HepG2 (cell line): ENCODE data around the gene HAUS1. TPM values are rescaled to one million over a fixed set of nuclear protein-coding genes. Genes with fewer than 3 reads are reported as not detected.

Experiments
- ATAC-seq: fragments of 200-7000 bp; cut with Tn5 transposase; 3 replicates; pipeline ENCODE4 v1.9.1; 2020; ENCODE audit warnings: mild to moderate bottlenecking, moderate library complexity
- BruUV-seq: library from RNA; stranded (reverse); fragments of 400-500 nt; replicated peaks from 2 replicates; lab custom pipeline; 2021; lab: Mats Ljungman, UMichigan
- CTCF ChIA-PET: fragments of 300-600 bp; formaldehyde crosslinking; extraction: SDS; loops from one replicate; lab custom pipeline; 2021; ENCODE audit warnings: low total read pairs, inconsistent platforms, low intra/inter-chr PET ratio; lab: Yijun Ruan, JAX
- POLR2A ChIA-PET: fragments of 350-600 bp; sonication (Branson Sonifier 250); formaldehyde crosslinking; loops from one replicate; lab custom pipeline; 2020; ENCODE audit warnings: antibody characterized with exemption, inconsistent platforms; lab: Yijun Ruan, JAX
- DNase-seq: peaks from one replicate; pipeline ENCODE4 v3.0.0-alpha.2; 2015; ENCODE audit warnings: low spot score
- FAIRE-seq: peaks from 3 replicates; lab custom pipeline; 2011; peaks lifted over from hg19 to GRCh38; lab: Jason Lieb, UNC
- H2AFZ ChIP-seq: one replicate; pipeline ENCODE4 v1.6.1; 2011; ENCODE audit warnings: low read length, inconsistent platforms
- H3K27ac ChIP-seq: fragments of 300-600 bp; 3 replicates; pipeline ENCODE4 v1.8.0; 2011; ENCODE audit warnings: mixed run types, mild to moderate bottlenecking, mixed read lengths, low read length, inconsistent platforms; ENCODE audit not compliant: insufficient read depth; ENCODE audit errors: extremely low read length
- H3K27me3 ChIP-seq, 2 experiments: fragments of 200-600 bp in 1 of 2; 2 replicates in 1 of 2; 3 replicates in 1 of 2; pipeline versions ENCODE4 v1.6.0 to v1.8.0; 2011; ENCODE audit warnings: low read length in 2 of 2, mild to moderate bottlenecking in 2 of 2, moderate library complexity in 2 of 2, inconsistent platforms in 1 of 2; ENCODE audit not compliant: insufficient read depth in 2 of 2, control insufficient read depth in 1 of 2
- H3K36me3 ChIP-seq, 2 experiments: fragments of 200-600 bp in 1 of 2; replicated peaks in 1 of 2; 2 replicates in 1 of 2; 3 replicates in 1 of 2; pipeline versions ENCODE4 v1.5.1 to v1.8.0; 2011; ENCODE audit warnings: low read length in 2 of 2, inconsistent platforms in 1 of 2; ENCODE audit not compliant: insufficient read depth in 2 of 2, control insufficient read depth in 1 of 2
- H3K4me1 ChIP-seq: 2 replicates; pipeline ENCODE4 v1.5.1; 2012; ENCODE audit warnings: low read length, inconsistent platforms; ENCODE audit not compliant: insufficient read depth
- H3K4me2 ChIP-seq: 2 replicates; pipeline ENCODE4 v1.6.0; 2011; ENCODE audit warnings: low read depth, low read length, inconsistent platforms
- H3K4me3 ChIP-seq, 3 experiments: fragments of 200-600 bp in 1 of 3; sonication (generic), shearing (Covaris generic) in 1 of 3; replicated peaks in 1 of 3; 2 replicates each; pipeline ENCODE4 v1.5.1; 2011 to 2016; ENCODE audit warnings: low read length in 3 of 3, inconsistent platforms in 2 of 3, low read depth in 2 of 3, mild to moderate bottlenecking in 2 of 3, control low read depth in 1 of 3, mixed read lengths in 1 of 3; ENCODE audit not compliant: insufficient read depth in 1 of 3
- H3K79me2 ChIP-seq: one replicate; pipeline ENCODE4 v1.6.1; 2011; ENCODE audit warnings: low read length, inconsistent platforms; ENCODE audit not compliant: insufficient read depth
- H3K9ac ChIP-seq: 2 replicates; pipeline ENCODE4 v1.6.0; 2011; ENCODE audit warnings: mild to moderate bottlenecking, low read depth, low read length, inconsistent platforms; ENCODE audit not compliant: insufficient read depth
- H3K9me3 ChIP-seq: 2 replicates; pipeline ENCODE4 v1.5.1; 2012; ENCODE audit warnings: mild to moderate bottlenecking, low read length
- H4K20me1 ChIP-seq: 2 replicates; pipeline ENCODE4 v1.6.0; 2011; ENCODE audit warnings: inconsistent platforms, mild to moderate bottlenecking, low read length, moderate library complexity; ENCODE audit not compliant: insufficient read depth
- CBFB ChIP-seq: sonication (generic); formaldehyde crosslinking; IDR thresholded peaks from 2 replicates; pipeline ENCODE4 v1.4.0; 2020; ENCODE audit warnings: missing genetic modification reagents
- ETV6 ChIP-seq: sonication (generic); formaldehyde crosslinking; conservative IDR thresholded peaks from 2 replicates; pipeline ENCODE4 v1.4.0; 2020; ENCODE audit warnings: missing genetic modification reagents
- GABPB1 ChIP-seq: IDR thresholded peaks from 2 replicates; pipeline ENCODE4 v1.6.1; 2016; ENCODE audit warnings: mild to moderate bottlenecking, missing genetic modification reagents, moderate library complexity, missing compliant biosample characterization
- HNF4A ChIP-seq: sonication (generic); formaldehyde crosslinking; IDR thresholded peaks from 2 replicates; pipeline ENCODE4 v1.4.0; 2020; ENCODE audit warnings: missing genetic modification reagents
- HOXA3 ChIP-seq: sonication (generic); formaldehyde crosslinking; IDR thresholded peaks from 2 replicates; pipeline ENCODE4 v1.5.0; 2020; ENCODE audit warnings: missing genetic modification reagents
- KAT7 ChIP-seq: IDR thresholded peaks from 2 replicates; pipeline ENCODE4 v1.6.1; 2018; ENCODE audit warnings: borderline replicate concordance, missing compliant biosample characterization
- NFE2L2 ChIP-seq: fragments of 150-350 bp; IDR thresholded peaks from 2 replicates; pipeline ENCODE4 v1.6.1; 2014; ENCODE audit warnings: low read length
- PITX1 ChIP-seq: sonication (generic); formaldehyde crosslinking; IDR thresholded peaks from 2 replicates; pipeline ENCODE4 v1.5.1; 2020; ENCODE audit warnings: mild to moderate bottlenecking, missing genetic modification reagents
- ZBTB7A ChIP-seq: sonication (generic); formaldehyde crosslinking; IDR thresholded peaks from 2 replicates; pipeline ENCODE4 v1.8.0; 2022; ENCODE audit warnings: mild to moderate bottlenecking, missing genetic modification reagents
- ZNF570 ChIP-seq: sonication (generic); formaldehyde crosslinking; IDR thresholded peaks from 2 replicates; pipeline ENCODE4 v1.4.0; 2020; ENCODE audit warnings: mild to moderate bottlenecking, missing genetic modification reagents, borderline replicate concordance
- ZNF768 ChIP-seq: sonication (generic); formaldehyde crosslinking; IDR thresholded peaks from 2 replicates; pipeline ENCODE4 v1.4.0; 2020; ENCODE audit warnings: missing genetic modification reagents
- ZNF816 ChIP-seq: sonication (generic); formaldehyde crosslinking; IDR thresholded peaks from 2 replicates; pipeline ENCODE4 v1.8.0; 2022; ENCODE audit warnings: missing genetic modification reagents, mild to moderate bottlenecking, borderline replicate concordance
- WGBS: methylation state at CpG from one replicate; pipeline ENCODE4 v1.1.6; 2017; ENCODE audit warnings: low lambda C conversion rate; 5-methylcytosine and 5-hydroxymethylcytosine counted together
- in situ Hi-C: cut with HindIII; loops from 2 replicates; pipeline ENCODE4 v1.10.0; 2017; ENCODE audit warnings: low pct_unique_long_range_greater_than_20kb; ENCODE audit not compliant: extremely low pct_ligation_motif_present
- intact Hi-C: fragments of 100-400 bp; cut with micrococcal nuclease; formaldehyde crosslinking; loops from one replicate; pipeline ENCODE4 v1.10.0; 2022; ENCODE audit not compliant: unreplicated experiment
- polyA plus RNA-seq, 8 experiments: library from polyadenylated mRNA; depleted of rRNA in 3 of 8; stranded (reverse) in 7 of 8; unstranded in 1 of 8; fragments of >200 nt; fragmentation: Illumina TruSeq in 4 of 8; extraction: Trizol in 4 of 8; gene quantifications; 2 replicates each; pipeline versions ENCODE4 v1.2.1 to v1.2.3, GENCODE V29; 2011 to 2016; ENCODE audit warnings: low read depth in 4 of 8, missing spikeins in 1 of 8, mixed read lengths in 1 of 8; ENCODE audit not compliant: insufficient read depth in 1 of 8
- total RNA-seq, 5 experiments: library from RNA; depleted of rRNA; stranded (reverse); fragments of >200 nt; fragmentation: Illumina TruSeq; extraction: Trizol; gene quantifications; 2 replicates each; pipeline ENCODE4 v1.2.3, GENCODE V29; 2016; ENCODE audit warnings: low read depth in 1 of 5
- TF ChIP-seq, protein P1 (sequence below): sonication (generic); formaldehyde crosslinking; IDR thresholded peaks from 2 replicates; pipeline ENCODE4 v1.8.0; 2022; ENCODE audit warnings: missing genetic modification reagents, mild to moderate bottlenecking, inconsistent platforms, borderline replicate concordance
- TF ChIP-seq, protein P2 (sequence below): sonication (generic); formaldehyde crosslinking; IDR thresholded peaks from 2 replicates; pipeline ENCODE4 v1.4.0; 2020; ENCODE audit warnings: missing genetic modification reagents
- TF ChIP-seq, protein P3 (sequence below): sonication (generic); formaldehyde crosslinking; IDR thresholded peaks from 2 replicates; pipeline ENCODE4 v1.5.1; 2020; ENCODE audit warnings: missing genetic modification reagents, mild to moderate bottlenecking, borderline replicate concordance

Gene HAUS1
- total and polyA plus RNA-seq, 2 of the 13 experiments (the other 11 are each of a cell fraction or from before 2014, with no cell fraction given): 20.6 to 59.2 TPM

DNA sequence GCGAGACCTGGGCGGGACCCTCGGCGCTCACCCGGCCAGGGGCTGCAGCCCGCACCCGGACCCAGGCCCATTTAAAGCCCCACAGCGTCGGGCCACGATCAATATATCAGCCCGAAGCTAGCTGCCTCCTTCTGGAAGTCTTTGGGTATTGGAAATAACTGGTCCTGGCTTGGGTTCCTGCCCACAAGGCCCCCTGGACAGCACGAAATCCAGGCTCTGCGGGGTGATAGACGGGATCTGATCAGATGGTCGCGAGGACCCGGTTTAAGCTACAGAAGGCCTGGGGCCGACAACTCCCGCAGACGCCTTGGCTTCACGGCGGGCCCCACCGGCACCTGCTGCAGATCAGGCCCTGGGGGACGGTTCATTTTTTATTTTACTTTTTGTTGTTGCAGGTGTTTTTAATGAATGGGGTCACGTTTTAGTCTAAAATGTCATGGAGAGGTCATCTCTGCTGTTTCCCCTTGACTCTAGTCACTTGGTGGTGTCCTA, 31.8 kb upstream of the HAUS1 start (continued):
- TF ChIP-seq, protein P1, sequence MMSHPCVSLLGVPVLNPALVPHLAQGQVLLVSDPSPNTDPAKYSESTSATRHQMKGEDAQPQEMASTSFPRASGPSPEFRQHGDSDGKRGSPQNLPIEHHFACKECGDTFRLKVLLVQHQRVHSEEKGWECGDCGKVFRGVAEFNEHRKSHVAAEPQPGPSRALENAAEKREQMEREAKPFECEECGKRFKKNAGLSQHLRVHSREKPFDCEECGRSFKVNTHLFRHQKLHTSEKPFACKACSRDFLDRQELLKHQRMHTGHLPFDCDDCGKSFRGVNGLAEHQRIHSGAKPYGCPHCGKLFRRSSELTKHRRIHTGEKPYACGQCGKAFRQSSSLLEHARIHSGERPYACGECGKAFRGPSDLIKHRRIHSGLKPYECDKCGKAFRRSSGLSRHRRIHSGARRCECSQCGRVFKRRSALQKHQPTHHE (CRISPR knock-in tag): no peak
- TF ChIP-seq ZNF570: no peak
- TF ChIP-seq GABPB1: no peak
- no peak for TF ChIP-seq ZNF816
- no peak for TF ChIP-seq CBFB (CRISPR knock-in tag)
- TF ChIP-seq KAT7 (CRISPR knock-in tag): no peak
- TF ChIP-seq NFE2L2: no peak
- 0 out of 2 replicates have a peak, but pooled peaks have one; percentile 5 for TF ChIP-seq ZNF768 (CRISPR knock-in tag)
- TF ChIP-seq ETV6: no peak
- TF ChIP-seq PITX1: no peak
- no peak for TF ChIP-seq ZBTB7A (CRISPR knock-in tag)

DNA sequence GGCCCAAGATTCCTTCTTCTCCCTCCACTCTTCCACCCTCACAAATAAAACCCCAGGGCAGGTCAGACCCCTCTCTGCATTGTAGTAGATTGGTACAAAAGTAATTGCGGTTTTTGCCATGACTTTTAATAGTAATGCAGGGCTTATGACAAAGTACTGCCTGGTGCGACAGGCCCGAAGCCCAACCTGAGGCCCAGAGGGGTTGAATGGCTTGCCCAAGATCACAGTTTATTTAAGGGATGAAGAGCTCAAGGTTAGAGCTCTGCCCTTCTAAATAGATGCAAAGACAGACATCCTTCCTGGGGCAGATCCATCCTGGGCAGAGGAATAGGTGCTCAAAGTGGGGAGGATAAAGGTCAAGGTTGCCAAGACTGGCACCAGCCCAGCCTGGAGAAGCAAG, 31.2 kb upstream of the HAUS1 start:
- in situ Hi-C loops: loop anchor here (5.0 to 10.0 kb wide), 2 partner anchors 106 to 378 kb away; partner anchors contain the start of gene EPG5
- no peak for FAIRE-seq

More for the DNA sequence above, 31.2 kb upstream of the HAUS1 start:
- no TSS peak for BruUV-seq
- H3K4me3 ChIP-seq: no peak overlapping the region
- no peak overlapping the region for H3K27ac ChIP-seq
- WGBS: 39% methylated on average over 3 of the region's 3 CpGs
- no peak overlapping the region for H3K9ac ChIP-seq
- peaks cover 12 to 39% of the 10 kb centered on the region in 2 experiments; a peak in 4 of 5 replicates for H3K27me3 ChIP-seq
- DNase-seq: no peak
- peak; percentile 7 for ATAC-seq
- 0 out of 5 replicates have a peak, but pooled peaks cover 0 to 4% of the 10 kb centered on the region in 2 experiments for H3K36me3 ChIP-seq
- CTCF ChIA-PET: interaction anchor here (1.4 to 1.6 kb wide), 2 partner anchors 99 to 382 kb away, joined by 3 to 4 read pairs; no protein-coding TSS in a partner anchor
- TF ChIP-seq, protein P2, sequence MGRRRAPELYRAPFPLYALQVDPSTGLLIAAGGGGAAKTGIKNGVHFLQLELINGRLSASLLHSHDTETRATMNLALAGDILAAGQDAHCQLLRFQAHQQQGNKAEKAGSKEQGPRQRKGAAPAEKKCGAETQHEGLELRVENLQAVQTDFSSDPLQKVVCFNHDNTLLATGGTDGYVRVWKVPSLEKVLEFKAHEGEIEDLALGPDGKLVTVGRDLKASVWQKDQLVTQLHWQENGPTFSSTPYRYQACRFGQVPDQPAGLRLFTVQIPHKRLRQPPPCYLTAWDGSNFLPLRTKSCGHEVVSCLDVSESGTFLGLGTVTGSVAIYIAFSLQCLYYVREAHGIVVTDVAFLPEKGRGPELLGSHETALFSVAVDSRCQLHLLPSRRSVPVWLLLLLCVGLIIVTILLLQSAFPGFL (CRISPR knock-in tag): no peak
- 0 out of 2 replicates have a peak, but pooled peaks have one; percentile 14 for TF ChIP-seq HNF4A (CRISPR knock-in tag)
- TF ChIP-seq, protein P3, sequence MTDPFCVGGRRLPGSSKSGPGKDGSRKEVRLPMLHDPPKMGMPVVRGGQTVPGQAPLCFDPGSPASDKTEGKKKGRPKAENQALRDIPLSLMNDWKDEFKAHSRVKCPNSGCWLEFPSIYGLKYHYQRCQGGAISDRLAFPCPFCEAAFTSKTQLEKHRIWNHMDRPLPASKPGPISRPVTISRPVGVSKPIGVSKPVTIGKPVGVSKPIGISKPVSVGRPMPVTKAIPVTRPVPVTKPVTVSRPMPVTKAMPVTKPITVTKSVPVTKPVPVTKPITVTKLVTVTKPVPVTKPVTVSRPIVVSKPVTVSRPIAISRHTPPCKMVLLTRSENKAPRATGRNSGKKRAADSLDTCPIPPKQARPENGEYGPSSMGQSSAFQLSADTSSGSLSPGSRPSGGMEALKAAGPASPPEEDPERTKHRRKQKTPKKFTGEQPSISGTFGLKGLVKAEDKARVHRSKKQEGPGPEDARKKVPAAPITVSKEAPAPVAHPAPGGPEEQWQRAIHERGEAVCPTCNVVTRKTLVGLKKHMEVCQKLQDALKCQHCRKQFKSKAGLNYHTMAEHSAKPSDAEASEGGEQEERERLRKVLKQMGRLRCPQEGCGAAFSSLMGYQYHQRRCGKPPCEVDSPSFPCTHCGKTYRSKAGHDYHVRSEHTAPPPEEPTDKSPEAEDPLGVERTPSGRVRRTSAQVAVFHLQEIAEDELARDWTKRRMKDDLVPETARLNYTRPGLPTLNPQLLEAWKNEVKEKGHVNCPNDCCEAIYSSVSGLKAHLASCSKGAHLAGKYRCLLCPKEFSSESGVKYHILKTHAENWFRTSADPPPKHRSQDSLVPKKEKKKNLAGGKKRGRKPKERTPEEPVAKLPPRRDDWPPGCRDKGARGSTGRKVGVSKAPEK: no peak
- no peak for TF ChIP-seq HOXA3
- intact Hi-C loops: loop anchor here (1.0 to 10.0 kb wide), 4 partner anchors 106 to 408 kb away; partner anchors contain the start of gene EPG5
- H3K9me3 ChIP-seq: no peaks in the 10 kb centered on the region
- no peaks in the 10 kb centered on the region for H3K79me2 ChIP-seq
- H2AFZ ChIP-seq: no peak overlapping the region
- peaks cover 21% of the 10 kb centered on the region for H3K4me1 ChIP-seq
- no peak overlapping the region for H3K4me2 ChIP-seq
- H4K20me1 ChIP-seq: peaks cover 9% of the 10 kb centered on the region; the same call in 1 of the 2 replicates
- POLR2A ChIA-PET: interaction anchor here (1.0 to 1.2 kb wide), 3 partner anchors 24 to 31 kb away, joined by 3 to 5 read pairs (median 4); partner anchors contain the start of gene HAUS1
